Putamen (tissue), 1 donor: ENCODE measurements around the gene PSMC3IP.
"Not testable (repeated sequence)": the region's sequence is repeated elsewhere in the genome, so short reads cannot be mapped to it uniquely, and the experiment has no call there.

Experiments
- DNase-seq: peaks from one replicate; pipeline ENCODE4 v3.0.0-alpha.2; 2016; ENCODE audit warnings: low spot score

Gene PSMC3IP

GRCh38 chr17:42560246-42560645, 17.3 kb downstream of the PSMC3IP start:
- DNase-seq = no peak

GRCh38 chr17:42559075-42559474, 18.5 kb downstream of the PSMC3IP start:
- no peak for DNase-seq

GRCh38 chr17:42555961-42556617, 21.4 kb downstream of the PSMC3IP start:
- DNase-seq = not testable (repeated sequence)

- no peak for DNase-seq
Measured at GRCh38 chr17:42555122-42555622, 22.4 kb downstream of the PSMC3IP start.

GRCh38 chr17:42554250-42555121, 23.0 kb downstream of the PSMC3IP start:
- peak; percentile 78 for DNase-seq

GRCh38 chr17:42553866-42554249, 23.7 kb downstream of the PSMC3IP start:
- DNase-seq = no peak

GRCh38 chr17:42553161-42553818, 24.2 kb downstream of the PSMC3IP start:
- no peak for DNase-seq

GRCh38 chr17:42552736-42553135, 24.8 kb downstream of the PSMC3IP start, which contains the start of gene HSD17B1:
HSD17B1 (plus strand) TSS chr17:42552923; CDS start chr17:42552934, 11 bp downstream.
- DNase-seq = not testable (repeated sequence)

GRCh38 chr17:42548993-42549755, 28.4 kb downstream of the PSMC3IP start:
- DNase-seq = no peak

GRCh38 chr17:42548070-42548837, 29.3 kb downstream of the PSMC3IP start:
- DNase-seq = no peak

- DNase-seq = no peak
Measured at GRCh38 chr17:42547698-42548069, 29.8 kb downstream of the PSMC3IP start.

GRCh38 chr17:42547001-42547461, 30.5 kb downstream of the PSMC3IP start:
- no peak for DNase-seq

GRCh38 chr17:42545755-42546505, 31.6 kb downstream of the PSMC3IP start:
- not testable (repeated sequence) for DNase-seq

GRCh38 chr17:42544874-42545283, 32.6 kb downstream of the PSMC3IP start:
- no peak for DNase-seq

GRCh38 chr17:42543190-42544079, 34.1 kb downstream of the PSMC3IP start:
- no peak for DNase-seq

- DNase-seq = no peak
Measured at GRCh38 chr17:42541041-42541833, 36.3 kb downstream of the PSMC3IP start.

- DNase-seq = not testable (repeated sequence)
Measured at GRCh38 chr17:42540558-42540957, 37.0 kb downstream of the PSMC3IP start.

- DNase-seq = no peak
Measured at GRCh38 chr17:42538482-42538881, 39.0 kb downstream of the PSMC3IP start.
